HG03108 (cell line): Measurements from ENCODE around the gene GCNT2.
"Not testable (repeated sequence)": the region's sequence is repeated elsewhere in the genome, so short reads cannot be mapped to it uniquely, and the experiment has no call there.

Experiments
- ATAC-seq: cut with Tn5 transposase; IDR thresholded peaks from one replicate; pipeline ENCODE4 v1.9.1; 2021; ENCODE audit warnings: moderate library complexity; ENCODE audit not compliant: unreplicated experiment

The GCNT2 gene

DNA sequence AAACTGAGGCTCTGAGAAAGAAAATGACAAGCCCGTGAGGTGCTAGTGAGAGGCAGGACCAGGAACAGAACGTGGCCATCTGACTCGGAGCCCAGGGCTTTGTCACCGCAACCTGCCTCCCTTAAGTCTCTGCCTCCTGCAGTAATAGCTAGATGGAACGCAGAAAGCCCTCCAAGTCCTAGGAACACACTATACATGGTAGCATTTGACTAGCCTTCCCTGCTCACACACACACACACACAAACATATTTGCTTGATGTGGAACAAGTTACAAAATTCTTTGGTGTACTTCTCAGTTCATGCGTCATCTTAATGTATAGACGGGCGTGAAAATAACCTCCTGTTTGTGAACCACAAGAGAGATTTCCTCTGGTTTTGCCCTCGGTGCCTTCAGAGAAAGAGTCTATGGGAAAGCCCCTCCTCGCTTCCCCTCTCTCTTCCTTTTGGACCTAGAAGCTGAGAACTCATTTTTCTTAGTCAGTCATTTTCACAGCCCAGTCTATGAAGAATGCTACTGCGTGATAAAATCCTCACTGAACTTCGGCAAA is 134.4 kb downstream of the GCNT2 start:
- ATAC-seq: no peak

DNA sequence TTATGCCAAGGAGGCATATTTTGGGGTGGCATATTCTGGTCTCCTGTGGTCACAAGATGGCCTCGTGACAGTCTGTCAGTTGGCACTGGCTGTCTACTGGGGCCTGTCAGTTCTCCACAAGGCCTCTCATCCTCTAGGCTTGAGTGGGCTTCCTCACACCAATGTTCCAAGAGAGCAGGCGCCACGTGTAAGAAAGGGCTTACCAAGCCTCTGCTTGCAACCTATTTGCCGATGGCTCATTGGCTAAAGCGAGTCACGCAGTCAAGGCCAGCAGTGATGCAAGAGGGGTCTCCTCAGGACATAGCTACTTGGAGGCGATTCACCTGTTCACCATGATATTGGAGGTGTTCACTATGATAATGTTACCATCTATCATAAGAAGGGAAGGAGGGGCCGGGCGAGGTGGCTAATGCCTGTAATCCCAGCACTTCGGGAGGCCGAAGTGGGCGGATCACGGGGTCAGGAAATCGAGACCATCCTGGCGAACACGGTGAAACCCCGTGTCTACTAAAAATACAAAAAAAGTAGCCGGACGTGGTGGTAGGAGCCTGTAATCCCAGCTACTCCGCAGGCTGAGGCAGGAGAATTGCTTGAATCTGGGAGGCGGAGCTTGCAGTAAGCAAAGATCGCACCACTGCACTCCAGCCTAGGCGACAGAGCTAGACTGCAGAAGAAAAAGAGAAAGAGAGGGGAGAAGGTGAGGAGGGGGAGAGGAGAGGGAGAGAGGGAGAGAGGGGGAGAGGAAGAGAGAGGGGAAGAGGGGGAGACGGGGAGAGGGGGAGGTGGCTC is 138.0 kb downstream of the GCNT2 start:
- ATAC-seq: no peak

DNA sequence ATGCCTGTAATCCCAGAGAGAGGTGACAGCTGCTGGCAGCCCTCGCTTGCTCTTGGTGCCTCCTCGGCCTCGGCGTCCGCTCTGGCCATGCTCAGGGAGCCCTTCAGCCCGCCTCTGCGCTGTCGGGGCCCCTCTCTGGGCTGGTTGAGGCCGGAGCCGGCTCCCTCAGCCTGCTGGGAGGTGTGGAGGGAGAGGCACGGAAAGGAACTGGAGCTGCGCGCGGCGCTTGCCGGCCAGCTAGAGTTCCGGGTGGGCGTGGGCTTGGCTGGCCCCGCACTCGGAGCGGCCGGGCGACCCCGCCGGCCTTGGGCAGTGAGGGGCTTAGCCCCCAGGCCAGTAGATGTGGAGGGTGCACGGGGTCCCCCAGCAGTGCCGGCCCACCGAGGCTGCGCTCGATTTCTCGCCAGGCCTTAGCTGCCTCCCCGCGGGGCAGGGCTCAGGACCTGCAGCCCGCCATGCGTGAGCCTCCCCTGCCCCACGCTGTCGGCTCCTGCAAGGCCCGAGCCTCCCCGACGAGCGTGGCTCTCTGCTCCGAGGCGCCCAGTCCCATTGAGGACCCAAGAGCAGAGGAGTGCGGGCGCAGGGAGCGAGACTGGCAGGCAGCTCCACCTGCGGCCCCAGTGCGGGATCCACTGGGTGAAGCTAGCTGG is 138.7 kb downstream of the GCNT2 start:
- no peak for ATAC-seq

DNA sequence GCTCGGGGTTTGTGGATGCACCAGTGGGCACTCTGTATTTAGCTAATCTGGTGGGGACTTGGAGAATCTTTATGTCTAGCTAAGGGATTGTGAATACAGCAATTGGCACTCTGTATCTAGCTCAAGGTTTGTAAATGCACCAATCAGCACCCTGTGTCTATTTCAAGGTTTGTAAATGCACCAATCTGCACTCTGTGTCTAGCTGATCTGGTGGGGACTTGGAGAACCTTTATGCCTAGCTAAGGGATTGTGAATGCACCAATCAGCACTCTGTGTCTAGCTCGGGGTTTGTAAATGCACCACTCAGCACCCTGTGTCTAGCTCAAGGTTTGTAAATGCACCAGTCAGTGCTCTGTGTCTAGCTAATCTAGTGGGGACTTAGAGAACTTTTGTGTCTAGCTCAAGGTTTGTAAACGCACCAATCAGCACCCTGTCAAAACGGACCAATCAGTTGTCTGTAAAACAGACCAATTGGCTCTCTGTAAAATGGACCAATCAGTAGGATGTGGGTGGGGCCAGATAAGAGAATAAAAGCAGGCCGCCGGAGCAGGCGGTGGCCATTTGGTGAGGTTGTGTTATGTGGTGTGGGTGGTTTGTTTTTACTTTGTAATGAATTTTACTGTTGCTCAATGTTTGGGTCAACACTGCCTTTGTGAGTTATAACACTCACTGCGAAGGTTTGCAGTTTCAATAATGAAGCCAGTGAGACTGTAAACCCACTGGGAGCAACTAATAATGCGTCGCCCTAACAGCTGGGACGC is 139.5 kb downstream of the GCNT2 start:
- not testable (repeated sequence) for ATAC-seq

DNA sequence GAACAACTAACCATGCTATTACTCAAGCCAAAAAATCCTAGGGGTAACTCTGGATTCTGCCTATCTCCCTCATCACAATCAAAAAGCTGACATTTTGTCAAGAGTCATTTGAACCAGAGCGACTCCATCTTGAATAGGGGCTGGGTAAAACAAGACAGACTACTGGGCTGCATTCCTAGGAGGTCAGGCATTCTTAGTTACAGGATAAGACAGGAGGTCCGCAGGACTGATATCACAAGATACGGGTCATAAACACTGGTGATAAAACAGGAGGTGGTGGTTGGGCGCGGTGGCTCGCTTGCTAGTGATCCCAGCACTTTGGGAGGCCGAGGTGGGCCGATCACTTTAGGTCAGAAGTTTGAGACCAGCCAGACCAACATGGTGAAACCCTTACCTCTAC is 141.1 kb downstream of the GCNT2 start:
- no peak for ATAC-seq

DNA sequence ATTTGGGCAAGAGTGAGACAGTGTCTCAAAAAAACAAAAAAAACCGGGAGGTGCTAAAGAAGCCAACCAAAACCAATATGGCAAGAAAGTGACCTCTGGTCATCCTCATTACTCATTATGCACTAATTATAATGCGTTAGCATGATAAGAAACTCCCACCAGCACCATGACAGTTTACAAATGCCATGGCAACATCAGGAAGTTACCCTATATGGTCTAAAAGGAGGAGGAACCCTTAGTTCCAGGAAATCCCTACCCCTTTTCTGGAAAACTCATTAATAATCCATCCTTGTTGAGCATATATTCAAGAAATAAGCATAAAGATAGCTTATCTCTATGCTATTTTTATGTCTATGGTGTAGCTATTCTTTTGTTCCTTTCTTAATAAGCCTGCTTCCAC is 141.6 kb downstream of the GCNT2 start:
- ATAC-seq: no peak

DNA sequence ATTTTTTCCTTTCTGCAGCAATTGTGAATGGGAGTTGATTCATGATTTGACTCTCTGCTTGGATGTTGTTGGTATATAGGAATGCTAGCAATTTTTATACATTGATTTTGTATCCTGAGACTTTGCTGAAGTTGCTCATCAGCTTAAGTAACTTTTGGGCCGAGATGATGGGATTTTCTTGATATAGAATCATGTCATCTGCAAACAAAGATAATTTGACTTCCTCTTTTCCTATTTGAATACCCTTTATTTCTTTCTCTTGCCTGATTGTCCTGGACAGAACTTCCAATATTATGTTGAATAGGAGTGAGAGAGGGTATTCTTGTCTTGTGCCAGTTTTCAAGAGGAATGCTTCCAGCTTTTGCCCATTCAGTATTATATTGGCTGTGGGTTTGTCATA is 144.4 kb downstream of the GCNT2 start:
- ATAC-seq: not testable (repeated sequence)

DNA sequence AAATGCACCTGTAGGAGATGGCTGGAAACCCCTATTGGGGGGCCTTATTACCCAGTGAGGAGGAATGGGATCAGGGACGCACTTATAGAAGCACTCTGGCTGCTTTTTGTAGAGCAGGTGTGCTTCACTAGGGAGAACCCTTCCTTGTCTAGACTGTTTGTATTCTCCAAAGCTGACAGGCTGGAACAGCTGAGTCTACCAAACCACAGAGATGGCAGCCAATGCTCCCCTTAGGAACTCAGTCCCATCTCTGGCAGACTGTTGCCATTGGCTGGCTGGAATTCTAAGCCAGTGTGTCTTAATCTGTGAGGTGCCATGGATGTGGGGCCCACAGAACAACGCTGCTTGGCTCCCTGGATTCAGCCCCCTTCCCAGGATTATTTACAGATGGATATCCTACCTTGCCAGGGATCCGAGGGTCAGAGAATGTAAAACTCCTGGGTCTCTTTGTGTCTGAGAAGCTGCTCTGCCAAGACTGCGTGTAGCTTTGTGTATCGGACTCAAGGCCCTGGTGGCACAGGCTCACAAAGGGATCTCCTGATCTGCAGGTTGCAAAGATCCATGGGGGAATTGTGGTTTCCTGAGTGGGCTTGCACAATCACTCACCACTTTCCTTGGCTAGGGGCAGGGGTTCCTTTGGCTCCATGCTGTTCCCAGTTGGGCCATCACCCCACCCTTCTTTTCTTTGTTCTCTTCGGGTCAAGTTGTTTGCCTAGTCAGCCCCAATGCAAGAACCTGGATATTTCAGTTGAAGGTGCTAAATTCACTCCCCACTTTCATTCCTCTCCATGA is 147.2 kb downstream of the GCNT2 start:
- no peak for ATAC-seq

DNA sequence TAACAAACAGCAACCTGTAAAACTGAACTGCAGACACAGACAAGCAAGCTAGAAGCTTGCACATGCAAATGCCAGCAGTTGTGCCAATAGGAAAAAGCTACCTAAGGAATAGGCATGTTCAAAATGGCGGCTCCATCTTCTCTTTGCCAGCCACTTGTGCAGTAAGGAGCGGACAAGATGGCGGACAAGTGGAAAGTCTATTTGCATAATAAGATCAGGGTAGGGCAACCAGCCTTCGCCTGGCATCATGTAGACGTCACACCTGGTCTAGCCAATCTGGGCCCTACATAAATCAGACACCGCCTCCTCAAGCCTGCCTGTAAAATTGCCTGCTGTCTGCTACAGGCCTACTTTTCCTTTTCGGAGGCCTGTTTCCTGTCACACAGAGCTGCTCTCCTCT is 155.3 kb downstream of the GCNT2 start:
- no peak for ATAC-seq

DNA sequence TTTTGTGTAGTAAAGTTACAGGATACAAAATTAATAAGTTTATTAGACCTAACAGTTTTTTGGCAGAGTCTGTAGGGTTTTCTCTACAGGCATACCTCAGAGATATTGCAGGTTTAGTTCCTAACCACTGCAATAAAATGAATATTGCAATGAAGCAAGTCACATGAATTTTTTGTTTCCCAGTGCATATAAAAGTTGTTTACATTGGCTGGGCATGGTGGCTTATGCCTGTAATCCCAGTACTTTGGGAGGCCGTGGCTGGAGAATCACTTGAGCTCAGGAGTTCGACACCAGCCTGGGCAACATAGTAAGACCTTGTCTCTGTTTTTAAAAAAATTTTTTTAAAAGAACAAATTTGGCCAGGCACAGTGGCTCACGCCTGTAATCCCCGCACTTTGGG is 157.3 kb downstream of the GCNT2 start:
- ATAC-seq: no peak
